LNCAP (cell line): ENCODE measurements around the gene POLG.

Experiments used
- TF ChIP-seq, protein P1 (sequence below): fragments of 450-650 bp; IDR thresholded peaks from 2 replicates; pipeline ENCODE4 v1.5.1; 2017; ENCODE audit warnings: mild to moderate bottlenecking

The POLG gene

DNA sequence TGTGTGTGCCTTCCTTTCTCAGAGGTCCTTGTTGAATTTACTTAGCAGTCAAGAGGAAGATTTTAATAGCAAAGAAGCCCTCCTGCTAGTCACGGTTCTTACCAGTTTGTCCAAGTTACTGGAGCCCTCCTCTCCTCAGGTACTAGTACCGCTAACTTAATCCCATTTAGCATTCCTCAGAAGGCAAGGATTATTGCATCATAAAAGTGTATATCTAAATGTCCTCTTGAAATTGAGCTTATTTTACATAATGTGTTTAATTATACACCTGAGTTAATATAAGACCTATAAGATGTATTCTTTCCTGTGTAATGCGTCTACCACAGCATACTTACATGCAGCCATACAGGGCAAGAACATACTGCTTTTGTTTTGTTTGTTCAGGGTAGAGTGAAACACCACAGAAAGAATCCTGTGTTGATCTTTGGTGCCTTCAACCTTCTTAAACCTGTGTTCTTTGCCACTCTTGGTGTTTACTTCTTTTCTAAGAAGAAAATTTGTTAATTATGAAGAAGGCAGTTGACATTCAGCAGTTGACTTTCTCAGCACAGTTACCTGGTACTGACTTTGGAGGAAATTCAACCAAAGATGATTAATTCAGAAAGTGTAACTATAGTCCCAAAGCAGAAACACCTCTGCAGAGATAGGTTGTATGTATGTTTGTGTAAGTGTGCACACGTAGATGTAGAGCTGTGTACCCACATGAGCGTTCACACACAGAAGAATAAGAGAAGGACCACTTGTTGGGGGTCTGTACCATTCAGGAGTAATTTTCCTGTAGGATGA is 33.1 kb downstream of the POLG start:
- TF ChIP-seq, protein P1, sequence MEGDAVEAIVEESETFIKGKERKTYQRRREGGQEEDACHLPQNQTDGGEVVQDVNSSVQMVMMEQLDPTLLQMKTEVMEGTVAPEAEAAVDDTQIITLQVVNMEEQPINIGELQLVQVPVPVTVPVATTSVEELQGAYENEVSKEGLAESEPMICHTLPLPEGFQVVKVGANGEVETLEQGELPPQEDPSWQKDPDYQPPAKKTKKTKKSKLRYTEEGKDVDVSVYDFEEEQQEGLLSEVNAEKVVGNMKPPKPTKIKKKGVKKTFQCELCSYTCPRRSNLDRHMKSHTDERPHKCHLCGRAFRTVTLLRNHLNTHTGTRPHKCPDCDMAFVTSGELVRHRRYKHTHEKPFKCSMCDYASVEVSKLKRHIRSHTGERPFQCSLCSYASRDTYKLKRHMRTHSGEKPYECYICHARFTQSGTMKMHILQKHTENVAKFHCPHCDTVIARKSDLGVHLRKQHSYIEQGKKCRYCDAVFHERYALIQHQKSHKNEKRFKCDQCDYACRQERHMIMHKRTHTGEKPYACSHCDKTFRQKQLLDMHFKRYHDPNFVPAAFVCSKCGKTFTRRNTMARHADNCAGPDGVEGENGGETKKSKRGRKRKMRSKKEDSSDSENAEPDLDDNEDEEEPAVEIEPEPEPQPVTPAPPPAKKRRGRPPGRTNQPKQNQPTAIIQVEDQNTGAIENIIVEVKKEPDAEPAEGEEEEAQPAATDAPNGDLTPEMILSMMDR, result no peak

DNA sequence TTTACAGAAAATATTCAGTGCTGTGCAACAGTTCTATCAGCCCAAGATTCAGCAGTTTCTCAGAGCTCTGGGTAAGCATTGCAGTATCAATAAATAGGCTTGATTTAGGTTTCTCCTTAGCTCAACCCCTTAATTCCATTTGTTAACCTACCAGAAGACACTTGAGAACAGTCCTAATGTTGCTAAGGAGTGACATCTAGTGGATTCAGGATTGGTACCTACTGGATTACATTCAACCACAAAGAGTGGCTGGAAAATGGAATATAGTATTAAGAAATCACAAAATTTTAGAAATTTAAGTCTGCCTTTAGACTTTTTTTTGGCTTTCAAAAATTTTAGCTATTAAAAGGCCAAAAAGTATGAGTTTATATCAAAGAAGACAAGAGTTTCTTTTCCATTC is 34.7 kb downstream of the POLG start:
- TF ChIP-seq, protein P1, result peak; percentile 43

DNA sequence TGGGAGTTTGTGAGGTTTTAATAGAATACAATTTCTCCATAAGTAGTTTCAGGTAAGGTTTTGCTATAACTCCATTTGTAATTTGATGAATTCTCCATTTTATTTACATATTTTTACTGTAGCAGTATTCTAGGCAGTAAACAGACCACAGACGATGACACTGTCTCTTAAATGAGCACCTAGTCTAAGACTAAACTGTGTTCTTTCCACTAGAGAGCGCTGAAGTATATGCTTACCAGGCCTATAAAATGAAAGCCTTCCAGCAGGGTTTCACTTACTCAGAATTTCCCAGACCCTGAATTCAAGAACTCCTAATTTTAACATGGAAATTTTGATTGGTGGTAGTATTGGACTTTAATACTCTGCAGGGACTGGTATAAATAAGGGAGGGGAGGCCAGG is 41.6 kb downstream of the POLG start:
- TF ChIP-seq, protein P1, result no peak

DNA sequence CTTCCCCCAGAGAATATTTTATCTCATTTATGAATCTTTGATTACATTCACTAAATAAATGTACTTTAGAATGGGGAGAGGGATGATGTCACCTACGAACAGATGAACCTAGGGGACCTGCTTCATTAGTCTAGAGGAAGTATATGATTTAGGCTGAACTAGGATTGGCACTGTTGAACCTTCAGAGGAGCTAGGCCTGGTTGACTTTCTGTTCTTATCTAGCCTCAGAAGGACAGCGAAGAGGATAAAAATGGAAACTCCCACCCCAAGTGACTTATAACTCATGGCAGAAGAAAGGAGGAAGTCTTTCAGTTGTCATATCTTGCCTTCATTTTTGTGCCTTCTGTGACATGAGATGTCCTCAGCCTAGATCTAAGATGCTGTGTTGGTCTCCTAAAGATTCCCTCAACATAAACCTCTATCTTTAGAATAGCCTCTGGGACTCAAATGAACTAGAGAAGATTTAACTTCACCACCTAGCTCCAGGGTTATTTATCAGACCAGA is 42.6 kb downstream of the POLG start:
- TF ChIP-seq, protein P1, result no peak

DNA sequence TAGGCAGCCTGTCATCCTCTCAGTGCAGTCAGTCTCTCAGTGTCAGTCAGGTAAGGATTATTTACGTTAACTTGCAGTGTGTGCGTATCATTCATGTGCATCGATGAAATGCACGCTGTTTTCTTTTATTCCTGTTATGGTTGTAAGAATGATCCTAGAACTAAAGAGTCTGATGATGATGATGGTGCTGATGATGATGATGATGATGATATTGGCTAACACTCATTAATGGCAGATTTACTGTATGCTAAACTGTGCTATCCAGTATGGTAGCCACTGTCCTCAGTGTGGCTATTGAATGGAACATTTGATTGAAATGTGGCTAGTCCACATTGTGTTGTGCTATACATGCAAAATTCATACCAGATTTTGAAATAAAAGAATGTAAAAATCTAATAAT is 51.4 kb downstream of the POLG start:
- TF ChIP-seq, protein P1, result no peak

DNA sequence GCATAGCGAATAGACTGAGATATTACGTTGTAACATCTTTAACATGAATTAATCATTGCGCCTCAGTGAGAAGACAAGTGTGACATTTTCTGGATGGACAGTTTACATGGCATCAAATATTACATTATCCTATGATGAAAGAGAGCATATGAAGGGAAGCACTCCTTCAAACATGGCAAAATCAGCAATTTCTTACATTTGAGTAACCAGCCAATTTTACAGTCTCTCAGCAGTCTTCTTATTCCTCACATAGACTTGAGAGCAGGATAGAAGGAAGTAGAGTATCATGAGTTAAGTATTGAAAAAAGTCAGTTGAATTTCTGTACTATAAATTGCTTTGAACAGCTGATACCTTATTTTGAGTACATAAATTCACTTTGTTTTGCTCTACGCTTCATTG is 52.0 kb downstream of the POLG start:
- TF ChIP-seq, protein P1, result no peak

DNA sequence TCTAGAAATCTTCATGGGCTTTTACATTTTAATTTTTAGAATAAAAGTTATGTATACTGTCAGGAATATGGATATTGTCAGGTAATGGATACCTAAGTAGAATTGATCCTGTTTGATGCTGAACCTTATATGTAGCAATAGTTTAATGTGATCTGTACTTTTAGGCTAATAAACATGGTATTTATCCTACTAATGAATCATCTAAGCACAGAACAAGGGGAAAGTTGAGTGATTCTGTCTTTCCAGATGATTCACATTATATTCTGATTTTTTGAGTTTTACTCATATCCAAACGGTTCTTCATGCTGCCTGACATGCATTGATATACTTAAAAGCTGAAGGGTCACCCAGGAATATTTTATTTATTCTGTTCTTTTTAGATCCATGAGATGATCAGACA is 56.3 kb downstream of the POLG start:
- TF ChIP-seq, protein P1, result no peak
